Sigmoid colon (tissue), 4 donors: Measurements from ENCODE around the gene MTOR.

Source experiments
- POLR2A ChIP-seq, 2 donors: fragments of 450-650 bp; IDR thresholded peaks; one replicate each; pipeline ENCODE4 v1.6.1; 2016; ENCODE audit warnings: antibody characterized with exemption in 2 of 2, mild to moderate bottlenecking in 2 of 2, moderate library complexity in 2 of 2
- POLR2AphosphoS5 ChIP-seq, 4 donors: sonication (generic); formaldehyde crosslinking; IDR thresholded peaks; one replicate each; pipeline ENCODE4 v1.6.1; 2017; ENCODE audit warnings: antibody characterized with exemption in 4 of 4
- TF ChIP-seq, protein P1 (sequence below), 4 experiments: fragments of 450-650 bp in 3 of 4; fragments of 200-600 bp in 1 of 4; IDR thresholded peaks; one replicate each; pipeline ENCODE4 v1.5.1; 2016 to 2019; ENCODE audit warnings: antibody characterized with exemption in 4 of 4, mild to moderate bottlenecking in 3 of 4, moderate library complexity in 2 of 4

GRCh38 chr1:11057477-11057876 lies 204.9 kb downstream of the MTOR start:
- TF ChIP-seq POLR2A (IDR thresholded peaks at IDR 0.05) (no peak), POLR2AphosphoS5 (IDR thresholded peaks at IDR 0.05) (no peak)
- TF ChIP-seq, protein P1, sequence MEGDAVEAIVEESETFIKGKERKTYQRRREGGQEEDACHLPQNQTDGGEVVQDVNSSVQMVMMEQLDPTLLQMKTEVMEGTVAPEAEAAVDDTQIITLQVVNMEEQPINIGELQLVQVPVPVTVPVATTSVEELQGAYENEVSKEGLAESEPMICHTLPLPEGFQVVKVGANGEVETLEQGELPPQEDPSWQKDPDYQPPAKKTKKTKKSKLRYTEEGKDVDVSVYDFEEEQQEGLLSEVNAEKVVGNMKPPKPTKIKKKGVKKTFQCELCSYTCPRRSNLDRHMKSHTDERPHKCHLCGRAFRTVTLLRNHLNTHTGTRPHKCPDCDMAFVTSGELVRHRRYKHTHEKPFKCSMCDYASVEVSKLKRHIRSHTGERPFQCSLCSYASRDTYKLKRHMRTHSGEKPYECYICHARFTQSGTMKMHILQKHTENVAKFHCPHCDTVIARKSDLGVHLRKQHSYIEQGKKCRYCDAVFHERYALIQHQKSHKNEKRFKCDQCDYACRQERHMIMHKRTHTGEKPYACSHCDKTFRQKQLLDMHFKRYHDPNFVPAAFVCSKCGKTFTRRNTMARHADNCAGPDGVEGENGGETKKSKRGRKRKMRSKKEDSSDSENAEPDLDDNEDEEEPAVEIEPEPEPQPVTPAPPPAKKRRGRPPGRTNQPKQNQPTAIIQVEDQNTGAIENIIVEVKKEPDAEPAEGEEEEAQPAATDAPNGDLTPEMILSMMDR (IDR thresholded peaks at IDR 0.05) = no peak
